RPMI8226 (cell line): ENCODE data around the gene YTHDC2.

Source experiments
- DNase-seq: peaks from one replicate; pipeline ENCODE4 v3.0.0-alpha.2; 2015

YTHDC2 gene

GRCh38 chr5:113513384-113514288 is at the start of gene YTHDC2:
TSS of gene YTHDC2 (plus strand) at chr5:113513694. CDS start at chr5:113513896, 202 bp downstream.
- DNase-seq: peak; percentile 94

GRCh38 chr5:113474100-113474728 is 39.3 kb upstream of the YTHDC2 start:
- peak; percentile 8 for DNase-seq

- DNase-seq: no peak
Measured at GRCh38 chr5:113478691-113479090, 34.8 kb upstream of the YTHDC2 start.

GRCh38 chr5:113480243-113480642 is 33.3 kb upstream of the YTHDC2 start:
- no peak for DNase-seq

- DNase-seq: peak; percentile 23
Measured at GRCh38 chr5:113487416-113487780, 26.1 kb upstream of the YTHDC2 start.

- peak; percentile 80 for DNase-seq
Measured at GRCh38 chr5:113487781-113488644, 25.5 kb upstream of the YTHDC2 start, which contains the start of gene MCC. TSS of gene MCC (minus strand) at chr5:113488453.

- DNase-seq: no peak
Measured at GRCh38 chr5:113488645-113489184, 24.8 kb upstream of the YTHDC2 start.

GRCh38 chr5:113489299-113489698 is 24.2 kb upstream of the YTHDC2 start:
- peak; percentile 83 for DNase-seq

GRCh38 chr5:113490317-113490716 is 23.2 kb upstream of the YTHDC2 start:
- DNase-seq: no peak

GRCh38 chr5:113491022-113491421 is 22.5 kb upstream of the YTHDC2 start:
- peak; percentile 63 for DNase-seq

GRCh38 chr5:113493446-113493845 is 20.0 kb upstream of the YTHDC2 start:
- no peak for DNase-seq

GRCh38 chr5:113495422-113495841 is 18.1 kb upstream of the YTHDC2 start:
- DNase-seq: no peak

GRCh38 chr5:113502073-113502472 is 11.4 kb upstream of the YTHDC2 start:
- no peak for DNase-seq

- no peak for DNase-seq
Measured at GRCh38 chr5:113503146-113503545, 10.3 kb upstream of the YTHDC2 start.

GRCh38 chr5:113505181-113505580 is 8.3 kb upstream of the YTHDC2 start:
- no peak for DNase-seq

- DNase-seq: peak; percentile 22
Measured at GRCh38 chr5:113507601-113508000, 5.9 kb upstream of the YTHDC2 start.

- no peak for DNase-seq
Measured at GRCh38 chr5:113508756-113509155, 4.7 kb upstream of the YTHDC2 start.

GRCh38 chr5:113510836-113511451 is 2.5 kb upstream of the YTHDC2 start:
- peak; percentile 59 for DNase-seq

- DNase-seq: no peak
Measured at GRCh38 chr5:113512341-113512740, 1.2 kb upstream of the YTHDC2 start.

- peak; percentile 29 for DNase-seq
Measured at GRCh38 chr5:113514289-113514635, 768 bp downstream of the YTHDC2 start.

GRCh38 chr5:113518884-113519283 is 5.4 kb downstream of the YTHDC2 start:
- DNase-seq: no peak

- DNase-seq: no peak
Measured at GRCh38 chr5:113519412-113519811, 5.9 kb downstream of the YTHDC2 start.
